NCI-H1048 (cell line): ENCODE results near the gene NTNG1.

Experiments used
- DNase-seq: peaks from one replicate; lab custom pipeline; 2025; lab: John Stamatoyannopoulos, UW

Gene NTNG1

DNA sequence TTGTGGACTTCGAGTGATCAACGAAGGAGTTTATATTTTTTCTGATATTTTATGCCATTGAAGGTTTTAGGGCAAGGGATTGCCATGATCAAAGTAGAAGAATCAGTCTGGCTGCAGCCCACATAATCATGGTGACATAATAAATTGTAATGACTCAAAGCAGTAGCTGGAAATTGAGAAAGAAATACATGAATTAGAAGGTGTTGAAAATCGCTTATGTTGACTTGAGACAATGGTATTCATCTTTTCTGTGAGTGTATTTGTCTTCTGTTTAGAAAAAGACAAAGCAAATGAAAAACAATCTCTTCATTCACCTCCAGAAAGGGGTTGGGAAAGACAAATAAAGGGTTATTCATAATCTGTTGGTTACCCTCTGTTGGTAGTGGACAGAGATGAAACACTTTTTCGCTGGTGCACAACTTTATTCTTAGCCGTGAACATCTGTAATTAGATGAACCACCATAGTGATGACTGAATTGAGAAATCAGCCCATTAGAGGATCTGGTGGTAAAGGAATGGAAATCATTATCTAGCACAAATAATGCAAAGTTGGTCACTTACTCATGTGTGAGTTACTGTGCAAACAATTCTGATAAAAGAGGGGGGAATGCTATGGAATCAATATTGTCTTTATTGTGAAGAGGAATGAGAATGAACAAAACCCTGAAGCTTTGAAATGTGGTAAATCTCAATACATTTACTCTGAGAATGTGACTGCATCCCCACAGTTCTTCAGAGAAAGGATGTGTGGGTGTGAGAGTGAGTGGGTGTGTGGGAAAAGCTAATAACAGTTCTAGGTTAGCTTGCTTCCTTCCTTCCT, 121.8 kb downstream of the NTNG1 start:
- DNase-seq, result no peak

- DNase-seq, result no peak
These were observed 122.6 kb downstream of the NTNG1 start for GRCh38 chr1:107263291-107263915.

- no peak for DNase-seq
These were observed 123.2 kb downstream of the NTNG1 start for GRCh38 chr1:107264007-107264406.

- no peak for DNase-seq
These were observed 123.7 kb downstream of the NTNG1 start for GRCh38 chr1:107264561-107264960.

GRCh38 chr1:107267489-107267888, 126.7 kb downstream of the NTNG1 start:
- DNase-seq, result no peak

GRCh38 chr1:107272321-107272720, 131.5 kb downstream of the NTNG1 start:
- DNase-seq, result no peak

DNA sequence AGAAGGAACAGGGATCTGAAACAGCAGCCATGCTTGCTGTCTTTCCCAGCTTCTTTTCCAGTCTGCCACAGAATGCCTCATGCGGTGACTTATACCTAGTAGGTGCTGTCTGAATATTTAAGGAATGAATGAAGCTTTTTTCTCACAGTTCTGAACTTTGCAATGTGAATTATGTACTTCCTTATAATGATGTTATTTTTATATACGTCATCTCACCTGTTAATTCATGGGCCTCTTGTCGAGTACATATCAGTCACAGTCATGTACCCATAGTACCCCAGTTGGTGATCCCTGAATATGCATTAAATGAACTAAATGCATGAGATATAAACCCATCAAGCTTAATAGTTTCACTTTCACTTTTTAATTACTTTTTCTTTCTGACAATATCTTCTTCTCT, 132.7 kb downstream of the NTNG1 start:
- no peak for DNase-seq

GRCh38 chr1:107274227-107274626, 133.4 kb downstream of the NTNG1 start:
- DNase-seq, result no peak

DNA sequence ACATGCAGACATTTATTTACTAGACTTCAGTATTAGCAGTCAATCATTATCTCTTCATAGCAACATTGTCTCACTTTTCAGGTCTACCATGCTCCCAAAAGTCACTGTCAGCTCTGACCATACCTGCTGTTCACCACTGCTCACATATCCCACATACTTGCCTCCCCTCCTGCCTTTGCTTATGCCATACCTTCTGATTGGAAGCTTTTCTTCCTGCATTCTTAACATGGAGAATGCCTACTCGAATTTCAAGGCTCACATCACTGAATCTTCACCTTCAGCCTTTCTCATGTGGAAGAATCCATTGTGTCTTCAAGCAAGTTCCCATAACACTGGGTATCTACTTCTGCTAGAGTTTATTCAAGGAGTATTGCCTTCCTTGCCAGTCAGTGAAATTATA, 135.4 kb downstream of the NTNG1 start:
- no peak for DNase-seq

- no peak for DNase-seq
These were observed 136.2 kb downstream of the NTNG1 start for GRCh38 chr1:107277022-107277421.

DNA sequence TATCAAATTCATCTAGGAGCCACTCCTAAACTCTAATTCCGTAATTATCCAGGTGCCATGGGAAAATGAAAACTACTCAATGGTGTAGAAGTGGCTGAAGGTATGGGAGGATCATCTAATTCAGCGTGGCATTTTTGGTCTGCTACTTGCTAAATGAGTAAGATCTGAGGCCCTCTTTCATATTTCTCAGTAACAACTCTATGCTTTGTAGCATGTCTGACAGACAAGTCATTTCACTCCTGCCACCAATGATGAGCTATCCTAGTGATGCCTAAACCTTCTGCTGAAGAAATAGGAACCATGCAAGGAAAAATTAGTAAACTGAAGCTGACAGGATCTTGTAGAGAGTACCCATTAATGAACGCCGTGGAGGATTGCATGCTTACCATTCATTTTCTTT, 145.3 kb downstream of the NTNG1 start:
- no peak for DNase-seq

DNA sequence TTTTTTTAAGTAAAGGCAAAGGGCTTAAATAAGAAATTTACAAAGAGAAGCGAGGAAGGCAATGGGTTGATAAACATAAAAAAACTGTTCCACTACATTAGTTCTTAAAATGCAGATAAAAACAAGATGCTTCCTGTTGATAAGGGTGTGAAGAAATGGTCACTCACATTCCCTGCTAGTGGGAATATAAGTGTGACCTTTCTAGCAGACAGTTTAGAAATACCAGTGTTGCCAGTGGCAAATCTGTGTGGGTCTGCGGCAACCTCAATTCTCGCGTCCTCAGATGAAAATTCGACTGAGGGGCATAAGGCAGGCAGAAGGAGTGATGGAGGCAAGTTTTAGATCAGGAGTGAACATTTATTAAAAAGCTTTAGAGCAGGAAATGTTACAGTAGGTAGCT, 151.1 kb downstream of the NTNG1 start:
- DNase-seq, result no peak

GRCh38 chr1:107293901-107294613, 153.2 kb downstream of the NTNG1 start:
- no peak for DNase-seq

GRCh38 chr1:107294686-107295085, 153.8 kb downstream of the NTNG1 start:
- DNase-seq, result no peak

- no peak for DNase-seq
These were observed 156.8 kb downstream of the NTNG1 start for GRCh38 chr1:107297681-107298080.

DNA sequence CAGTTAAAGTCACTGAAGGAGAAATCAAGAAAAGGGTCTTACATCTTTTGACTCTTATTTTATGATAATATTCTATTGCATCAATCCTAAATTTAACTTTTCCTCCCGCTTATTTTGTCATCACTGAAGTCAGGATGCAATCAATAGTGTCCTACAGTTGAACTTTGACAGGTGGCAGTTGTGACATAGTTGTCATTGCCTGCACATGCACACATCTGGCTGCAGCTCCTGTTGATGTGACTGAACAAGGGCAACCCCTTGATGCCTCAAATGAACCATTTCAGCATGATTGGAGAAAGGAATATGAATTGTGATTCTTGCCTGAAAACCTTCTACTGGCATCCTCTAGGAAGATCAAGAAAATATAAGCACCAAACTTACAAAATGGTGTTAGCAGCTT, 157.7 kb downstream of the NTNG1 start:
- no peak for DNase-seq

GRCh38 chr1:107299521-107299920, 158.7 kb downstream of the NTNG1 start:
- DNase-seq, result no peak

DNA sequence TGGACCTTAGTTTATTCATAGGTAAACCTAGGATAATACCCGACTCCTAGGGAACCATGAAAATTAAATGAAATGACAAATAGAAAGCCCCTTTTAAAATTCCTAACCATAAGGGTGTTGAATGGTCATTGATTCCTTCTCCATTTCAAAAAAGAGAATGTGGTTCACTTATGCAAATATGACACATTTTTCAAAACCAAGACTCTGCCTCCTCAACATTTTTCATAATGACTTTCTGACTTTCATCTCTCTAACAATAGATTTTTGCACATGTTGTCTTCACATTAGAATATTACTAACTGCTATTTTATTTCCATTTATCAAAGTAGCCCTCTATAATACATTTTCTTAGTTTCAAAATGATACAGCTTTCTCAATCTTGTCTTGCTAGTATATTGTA, 169.1 kb downstream of the NTNG1 start:
- no peak for DNase-seq

GRCh38 chr1:107315652-107316051, 174.8 kb downstream of the NTNG1 start:
- no peak for DNase-seq

GRCh38 chr1:107318932-107319331, 178.1 kb downstream of the NTNG1 start:
- DNase-seq, result no peak

DNA sequence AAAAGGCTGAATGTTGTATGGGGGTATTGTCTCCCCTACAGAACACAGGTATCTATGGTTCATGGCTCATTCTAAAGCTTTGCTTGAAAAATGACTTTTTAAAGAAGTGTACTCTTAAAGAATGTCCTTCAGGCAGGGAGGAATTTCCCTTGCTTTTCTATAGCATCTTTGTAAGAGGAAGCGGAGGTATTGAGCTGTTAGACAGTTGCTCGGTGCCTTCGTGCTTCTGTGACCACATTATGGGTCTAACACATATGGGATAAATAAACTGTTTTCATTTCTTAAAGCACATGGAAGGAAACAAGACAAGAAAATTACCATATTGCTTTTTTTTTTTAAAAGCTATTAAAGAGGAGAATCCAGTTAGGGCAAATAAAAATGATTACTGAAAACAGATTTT, 182.9 kb downstream of the NTNG1 start:
- DNase-seq, result no peak

DNA sequence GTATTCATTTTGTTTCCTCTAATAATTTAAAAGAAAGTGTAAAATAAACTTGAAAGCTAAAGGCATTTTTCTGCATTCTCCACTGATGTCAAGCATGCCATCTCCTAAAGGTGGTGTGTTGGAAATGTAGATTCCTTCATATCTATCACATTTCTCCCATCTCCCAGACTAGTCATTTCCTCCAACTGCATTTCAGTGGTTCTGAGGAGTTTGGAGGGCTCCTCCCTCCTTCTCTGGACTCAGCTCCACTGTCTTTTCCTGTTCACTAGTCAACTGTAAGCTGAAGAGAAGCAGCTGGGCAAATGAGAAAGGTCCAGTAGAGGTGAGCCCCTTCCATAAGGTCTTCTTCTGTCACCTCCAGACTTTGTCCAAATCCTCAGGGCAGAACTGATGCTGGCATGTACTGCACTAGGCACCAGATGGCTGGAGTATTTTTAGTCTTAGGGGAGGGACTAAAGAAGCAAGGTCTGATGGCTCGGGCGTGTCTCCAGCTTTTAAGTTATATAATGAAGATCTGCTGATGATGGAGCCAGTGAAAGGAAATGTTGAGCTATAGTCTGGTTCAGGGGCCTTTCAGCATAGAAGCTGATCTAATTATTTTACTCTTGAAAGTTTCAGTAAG, 186.1 kb downstream of the NTNG1 start:
- no peak for DNase-seq

- no peak for DNase-seq
These were observed 186.6 kb downstream of the NTNG1 start for GRCh38 chr1:107327446-107327845.
